ENCODE data around the gene RDH8.

DNA sequence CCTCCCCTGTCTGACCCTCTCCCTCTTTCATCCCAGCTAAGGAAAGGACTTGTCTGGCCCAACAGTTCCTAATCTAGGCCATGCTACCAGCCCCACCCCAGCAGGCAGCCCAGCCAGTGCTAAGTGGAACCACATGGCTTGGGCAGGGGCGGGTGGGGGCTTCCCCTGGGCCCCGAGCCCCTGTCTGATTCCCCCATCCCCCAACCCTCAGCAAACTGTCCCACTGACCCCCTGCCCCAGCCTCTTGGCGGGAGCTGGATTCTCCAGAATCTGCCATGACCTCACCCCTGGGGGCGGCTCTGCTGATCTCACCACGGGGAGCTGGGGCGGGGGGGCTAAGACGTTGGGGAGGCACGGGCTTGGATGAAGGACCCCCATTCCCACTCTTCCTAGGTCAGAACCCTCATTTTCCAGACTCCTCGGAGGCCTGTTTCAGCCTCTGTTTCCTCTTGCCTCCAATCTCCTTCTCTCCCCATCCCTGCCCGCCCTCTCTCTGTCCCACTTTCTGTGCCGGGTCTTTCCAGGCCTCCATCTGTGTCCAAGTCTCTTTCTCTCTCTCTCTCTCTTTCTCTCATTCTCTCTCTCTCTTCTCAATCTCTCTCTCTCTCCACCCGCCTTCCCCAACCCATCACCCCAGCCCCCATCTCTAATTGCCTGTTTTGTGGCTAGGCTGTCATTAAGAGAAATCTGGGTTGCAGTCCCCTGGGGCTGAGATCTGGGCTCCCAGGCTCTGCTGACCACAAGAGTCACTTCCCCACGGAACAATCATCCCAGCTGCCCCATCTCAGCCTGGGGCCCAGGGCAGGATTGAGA lies 5.7 kb upstream of the RDH8 start:
- TF ChIP-seq POLR2AphosphoS5 (IDR thresholded peaks at IDR 0.05; ENCODE audit: low read depth, low read length), result no peak
- TF ChIP-seq, protein P1, sequence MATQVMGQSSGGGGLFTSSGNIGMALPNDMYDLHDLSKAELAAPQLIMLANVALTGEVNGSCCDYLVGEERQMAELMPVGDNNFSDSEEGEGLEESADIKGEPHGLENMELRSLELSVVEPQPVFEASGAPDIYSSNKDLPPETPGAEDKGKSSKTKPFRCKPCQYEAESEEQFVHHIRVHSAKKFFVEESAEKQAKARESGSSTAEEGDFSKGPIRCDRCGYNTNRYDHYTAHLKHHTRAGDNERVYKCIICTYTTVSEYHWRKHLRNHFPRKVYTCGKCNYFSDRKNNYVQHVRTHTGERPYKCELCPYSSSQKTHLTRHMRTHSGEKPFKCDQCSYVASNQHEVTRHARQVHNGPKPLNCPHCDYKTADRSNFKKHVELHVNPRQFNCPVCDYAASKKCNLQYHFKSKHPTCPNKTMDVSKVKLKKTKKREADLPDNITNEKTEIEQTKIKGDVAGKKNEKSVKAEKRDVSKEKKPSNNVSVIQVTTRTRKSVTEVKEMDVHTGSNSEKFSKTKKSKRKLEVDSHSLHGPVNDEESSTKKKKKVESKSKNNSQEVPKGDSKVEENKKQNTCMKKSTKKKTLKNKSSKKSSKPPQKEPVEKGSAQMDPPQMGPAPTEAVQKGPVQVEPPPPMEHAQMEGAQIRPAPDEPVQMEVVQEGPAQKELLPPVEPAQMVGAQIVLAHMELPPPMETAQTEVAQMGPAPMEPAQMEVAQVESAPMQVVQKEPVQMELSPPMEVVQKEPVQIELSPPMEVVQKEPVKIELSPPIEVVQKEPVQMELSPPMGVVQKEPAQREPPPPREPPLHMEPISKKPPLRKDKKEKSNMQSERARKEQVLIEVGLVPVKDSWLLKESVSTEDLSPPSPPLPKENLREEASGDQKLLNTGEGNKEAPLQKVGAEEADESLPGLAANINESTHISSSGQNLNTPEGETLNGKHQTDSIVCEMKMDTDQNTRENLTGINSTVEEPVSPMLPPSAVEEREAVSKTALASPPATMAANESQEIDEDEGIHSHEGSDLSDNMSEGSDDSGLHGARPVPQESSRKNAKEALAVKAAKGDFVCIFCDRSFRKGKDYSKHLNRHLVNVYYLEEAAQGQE (IDR thresholded peaks at IDR 0.05; ENCODE audit: insufficient read depth in 1 of 2, low read depth in 2 of 2, low read length in 2 of 2), result no peak
- no peak for TF ChIP-seq TAF1 (IDR thresholded peaks at IDR 0.05; ENCODE audit: borderline replicate concordance, insufficient read depth, low read length)
- no peak for TF ChIP-seq SIN3A (IDR thresholded peaks at IDR 0.05; ENCODE audit: borderline replicate concordance, insufficient read depth, low read length)

Measured in PFSK-1 (cell line).